Astrocyte (in vitro differentiated cells and primary cell): Measurements from ENCODE around the gene NTSR1. TPM values are rescaled to one million over a fixed set of nuclear protein-coding genes. Genes with fewer than 3 reads are reported as not detected.
A peak's percentile ranks its signal among the peaks of the same experiment; 100 is the strongest.

Experiments used
- DNase-seq: peaks from one replicate; pipeline ENCODE4 v3.0.0-alpha.2; 2010; ENCODE audit warnings: low read depth
- FAIRE-seq: peaks from 2 replicates; lab custom pipeline; 2011; peaks lifted over from hg19 to GRCh38; lab: Jason Lieb, UNC
- H2AFZ ChIP-seq: 2 replicates; pipeline ENCODE4 v1.6.0; 2012; ENCODE audit warnings: low read depth, low read length, inconsistent platforms
- H3K27ac ChIP-seq: 2 replicates; pipeline ENCODE4 v1.5.1; 2011; ENCODE audit warnings: low read depth, low read length, inconsistent platforms
- H3K27me3 ChIP-seq: 2 replicates; pipeline ENCODE4 v1.6.0; 2011; ENCODE audit warnings: low read length, inconsistent platforms; ENCODE audit not compliant: insufficient read depth
- H3K36me3 ChIP-seq: 2 replicates; pipeline ENCODE4 v1.5.1; 2011; ENCODE audit warnings: low read length, inconsistent platforms; ENCODE audit not compliant: insufficient read depth
- H3K4me1 ChIP-seq: 2 replicates; pipeline ENCODE4 v1.5.1; 2011; ENCODE audit warnings: low read length, inconsistent platforms; ENCODE audit not compliant: insufficient read depth
- H3K4me2 ChIP-seq: 2 replicates; pipeline ENCODE4 v1.6.0; 2012; ENCODE audit warnings: low read length, inconsistent platforms
- H3K4me3 ChIP-seq: 2 replicates; pipeline ENCODE4 v1.5.1; 2011; ENCODE audit warnings: low read depth, mild to moderate bottlenecking, low read length, inconsistent platforms; ENCODE audit not compliant: insufficient read depth
- H3K79me2 ChIP-seq: 2 replicates; pipeline ENCODE4 v1.6.0; 2012; ENCODE audit warnings: mild to moderate bottlenecking, low read length, inconsistent platforms; ENCODE audit not compliant: insufficient read depth
- H3K9ac ChIP-seq: 2 replicates; pipeline ENCODE4 v1.6.0; 2012; ENCODE audit warnings: mild to moderate bottlenecking, low read length, inconsistent platforms
- H3K9me3 ChIP-seq: 2 replicates; pipeline ENCODE4 v1.5.1; 2012; ENCODE audit warnings: low read depth, mild to moderate bottlenecking, low read length, inconsistent platforms; ENCODE audit not compliant: insufficient read depth
- H4K20me1 ChIP-seq: 2 replicates; pipeline ENCODE4 v1.6.0; 2012; ENCODE audit warnings: low read length, inconsistent platforms; ENCODE audit not compliant: insufficient read depth
- H3K27ac Mint-ChIP-seq: one replicate; pipeline ENCODE4 v1.8.0; 2021; ENCODE audit warnings: mild to moderate bottlenecking, mixed read lengths; ENCODE audit not compliant: unreplicated experiment
- H3K27me3 Mint-ChIP-seq: one replicate; pipeline ENCODE4 v1.8.0; 2021; ENCODE audit warnings: low read depth, mixed read lengths; ENCODE audit not compliant: unreplicated experiment
- H3K36me3 Mint-ChIP-seq: one replicate; pipeline ENCODE4 v1.8.0; 2021; ENCODE audit warnings: low read depth, mixed read lengths; ENCODE audit not compliant: unreplicated experiment
- H3K4me1 Mint-ChIP-seq: one replicate; pipeline ENCODE4 v1.8.0; 2021; ENCODE audit warnings: low read depth, mixed read lengths; ENCODE audit not compliant: unreplicated experiment
- H3K4me3 Mint-ChIP-seq: one replicate; pipeline ENCODE4 v1.8.0; 2021; ENCODE audit warnings: mild to moderate bottlenecking, moderate library complexity, mixed read lengths; ENCODE audit not compliant: unreplicated experiment
- H3K9me3 Mint-ChIP-seq: one replicate; pipeline ENCODE4 v1.8.0; 2021; ENCODE audit warnings: mild to moderate bottlenecking, mixed read lengths; ENCODE audit not compliant: unreplicated experiment
- EZH2 ChIP-seq: IDR thresholded peaks from 2 replicates; pipeline ENCODE4 v1.6.1; 2012; ENCODE audit warnings: mild to moderate bottlenecking, low read length, inconsistent platforms; ENCODE audit not compliant: insufficient read depth
- total RNA-seq: library from RNA; stranded (reverse); gene quantifications from 2 replicates; pipeline ENCODE4 v1.2.1, GENCODE V29; 2021
- TF ChIP-seq, protein P1 (sequence below): IDR thresholded peaks from 2 replicates; pipeline ENCODE4 v1.5.1; 2011; ENCODE audit warnings: low read depth, mild to moderate bottlenecking, inconsistent platforms, low read length, moderate library complexity; ENCODE audit not compliant: insufficient read depth

NTSR1 gene
- total RNA-seq, 1 donor from 2014 or later, result 0.16 TPM

DNA sequence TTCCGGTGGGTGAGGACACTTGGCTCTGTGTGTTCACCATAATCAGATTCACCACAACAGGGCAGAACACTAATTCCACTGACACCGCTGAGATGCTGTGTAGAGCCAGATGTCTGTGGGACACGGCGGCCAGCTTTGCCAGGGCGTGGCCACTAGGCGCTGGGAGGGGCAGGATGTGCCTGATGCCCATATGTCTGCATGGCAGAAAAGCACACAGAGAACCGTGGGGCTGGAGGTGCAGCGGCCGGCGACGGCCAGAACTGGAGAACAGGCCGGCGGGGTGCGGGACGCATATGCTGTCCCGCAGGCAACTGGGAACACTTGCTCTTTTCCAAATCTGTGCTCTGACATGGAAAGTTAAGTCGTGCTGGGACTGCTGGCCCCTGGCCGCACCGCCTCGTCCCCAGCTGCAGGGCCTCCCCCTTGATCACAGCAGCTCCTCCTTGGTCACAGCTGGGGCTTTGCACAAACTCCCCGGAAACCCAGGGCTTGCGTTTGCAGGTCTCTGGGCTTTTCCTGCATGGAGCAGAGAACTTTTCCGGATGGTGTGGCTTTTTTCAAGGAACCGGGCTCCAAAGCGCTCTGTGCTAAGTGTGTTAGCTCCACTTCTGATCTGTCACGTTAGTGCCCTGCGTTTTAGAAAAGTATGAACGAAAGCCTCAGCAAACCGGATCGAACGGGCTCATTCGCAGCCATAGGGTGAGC lies 31.1 kb downstream of the NTSR1 start:
- Histone ChIP-seq H3K79me2 (no peaks in the 10 kb centered on the region), H3K9ac (peak overlapping the region; percentile 36), H3K4me3 (no peak overlapping the region), H3K27me3 (no peaks in the 10 kb centered on the region), H2AFZ (peak overlapping the region; percentile 15), H3K4me1 (peaks cover 47% of the 10 kb centered on the region), H3K9me3 (no peaks in the 10 kb centered on the region), H3K36me3 (no peaks in the 10 kb centered on the region), H4K20me1 (no peaks in the 10 kb centered on the region), H3K4me2 (peak overlapping the region; percentile 83), H3K27ac (peak overlapping the region; percentile 59)
- Mint-ChIP-seq H3K27me3 (peaks cover 22% of the 10 kb centered on the region), H3K36me3 (no peaks in the 10 kb centered on the region), H3K27ac (peak overlapping the region; percentile 7), H3K4me3 (peak overlapping the region; percentile 68), H3K9me3 (no peaks in the 10 kb centered on the region), H3K4me1 (peaks cover 29% of the 10 kb centered on the region)
- TF ChIP-seq, protein P1, sequence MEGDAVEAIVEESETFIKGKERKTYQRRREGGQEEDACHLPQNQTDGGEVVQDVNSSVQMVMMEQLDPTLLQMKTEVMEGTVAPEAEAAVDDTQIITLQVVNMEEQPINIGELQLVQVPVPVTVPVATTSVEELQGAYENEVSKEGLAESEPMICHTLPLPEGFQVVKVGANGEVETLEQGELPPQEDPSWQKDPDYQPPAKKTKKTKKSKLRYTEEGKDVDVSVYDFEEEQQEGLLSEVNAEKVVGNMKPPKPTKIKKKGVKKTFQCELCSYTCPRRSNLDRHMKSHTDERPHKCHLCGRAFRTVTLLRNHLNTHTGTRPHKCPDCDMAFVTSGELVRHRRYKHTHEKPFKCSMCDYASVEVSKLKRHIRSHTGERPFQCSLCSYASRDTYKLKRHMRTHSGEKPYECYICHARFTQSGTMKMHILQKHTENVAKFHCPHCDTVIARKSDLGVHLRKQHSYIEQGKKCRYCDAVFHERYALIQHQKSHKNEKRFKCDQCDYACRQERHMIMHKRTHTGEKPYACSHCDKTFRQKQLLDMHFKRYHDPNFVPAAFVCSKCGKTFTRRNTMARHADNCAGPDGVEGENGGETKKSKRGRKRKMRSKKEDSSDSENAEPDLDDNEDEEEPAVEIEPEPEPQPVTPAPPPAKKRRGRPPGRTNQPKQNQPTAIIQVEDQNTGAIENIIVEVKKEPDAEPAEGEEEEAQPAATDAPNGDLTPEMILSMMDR, result no peak
- TF ChIP-seq EZH2, result no peak
- DNase-seq (no peak), FAIRE-seq (no peak)

GRCh38 chr20:62740286-62741141 lies 31.9 kb downstream of the NTSR1 start:
- H3K4me3 Mint-ChIP-seq, result peak overlapping the region; percentile 68
- peaks cover 32% of the 10 kb centered on the region for H3K4me1 Mint-ChIP-seq
- no peaks in the 10 kb centered on the region for H3K79me2 ChIP-seq
- peaks cover 2% of the 10 kb centered on the region for H3K36me3 Mint-ChIP-seq
- H3K4me3 ChIP-seq, result peak overlapping the region; percentile 21
- peak overlapping the region; percentile 59 for H3K27ac ChIP-seq
- peak overlapping the region; percentile 55 for H3K27ac Mint-ChIP-seq
- H3K9me3 Mint-ChIP-seq, result peaks cover 2% of the 10 kb centered on the region
- TF ChIP-seq, protein P1, result no peak
- no peak for TF ChIP-seq EZH2
- peak overlapping the region; percentile 83 for H3K4me2 ChIP-seq
- FAIRE-seq (peak; percentile 89), DNase-seq (peak; percentile 82)
- H3K4me1 ChIP-seq, result peaks cover 39% of the 10 kb centered on the region
- no peaks in the 10 kb centered on the region for H4K20me1 ChIP-seq
- peaks cover 28% of the 10 kb centered on the region for H3K27me3 Mint-ChIP-seq
- H3K36me3 ChIP-seq, result no peaks in the 10 kb centered on the region
- H3K27me3 ChIP-seq, result no peaks in the 10 kb centered on the region
- H2AFZ ChIP-seq, result peak overlapping the region; percentile 27
- no peaks in the 10 kb centered on the region for H3K9me3 ChIP-seq
- peak overlapping the region; percentile 36 for H3K9ac ChIP-seq
